HepG2 (cell line): ENCODE measurements around the gene ZNF700. TPM values are rescaled to one million over a fixed set of nuclear protein-coding genes. Genes with fewer than 3 reads are reported as not detected.

ENCODE experiments used
- ATF3 ChIP-seq: sonication (generic); formaldehyde crosslinking; IDR thresholded peaks from 2 replicates; pipeline ENCODE4 v1.4.0; 2020; ENCODE audit warnings: missing genetic modification reagents
- CREB3 ChIP-seq: sonication (generic); formaldehyde crosslinking; IDR thresholded peaks from 2 replicates; pipeline ENCODE4 v1.5.0; 2020; ENCODE audit warnings: missing genetic modification reagents
- FUBP1 ChIP-seq: sonication (generic); formaldehyde crosslinking; IDR thresholded peaks from 2 replicates; pipeline ENCODE4 v1.5.1; 2020; ENCODE audit warnings: missing genetic modification reagents, mild to moderate bottlenecking, borderline replicate concordance
- HNRNPL ChIP-seq: fragments of 200-400 bp; formaldehyde crosslinking; IDR thresholded peaks from 2 replicates; pipeline ENCODE4 v1.6.1; 2017; ENCODE audit warnings: mild to moderate bottlenecking, low read depth, low read length
- IKZF4 ChIP-seq: sonication (generic); formaldehyde crosslinking; IDR thresholded peaks from 2 replicates; pipeline ENCODE4 v1.5.1; 2020; ENCODE audit warnings: borderline replicate concordance, mild to moderate bottlenecking, low read depth, missing genetic modification reagents; ENCODE audit errors: not compliant biosample characterization
- ISL2 ChIP-seq: sonication (generic); formaldehyde crosslinking; IDR thresholded peaks from 2 replicates; pipeline ENCODE4 v1.5.0; 2020; ENCODE audit warnings: missing genetic modification reagents
- KDM2A ChIP-seq: sonication (generic); formaldehyde crosslinking; IDR thresholded peaks from 2 replicates; pipeline ENCODE4 v1.4.0; 2020; ENCODE audit warnings: low read depth, missing genetic modification reagents, borderline replicate concordance
- YEATS2 ChIP-seq: sonication (generic); formaldehyde crosslinking; IDR thresholded peaks from 2 replicates; pipeline ENCODE4 v1.4.0; 2020; ENCODE audit warnings: missing genetic modification reagents, borderline replicate concordance
- ZBED4 ChIP-seq: sonication (generic); formaldehyde crosslinking; IDR thresholded peaks from 2 replicates; pipeline ENCODE4 v1.4.0; 2020; ENCODE audit warnings: missing genetic modification reagents, borderline replicate concordance
- ZBTB1 ChIP-seq: sonication (generic); formaldehyde crosslinking; IDR thresholded peaks from 2 replicates; pipeline ENCODE4 v1.4.0; 2020; ENCODE audit warnings: missing genetic modification reagents, borderline replicate concordance
- ZNF138 ChIP-seq: sonication (generic); formaldehyde crosslinking; IDR thresholded peaks from 2 replicates; pipeline ENCODE4 v1.5.0; 2020; ENCODE audit warnings: mild to moderate bottlenecking, low read depth, missing genetic modification reagents
- ZNF17 ChIP-seq: sonication (generic); formaldehyde crosslinking; IDR thresholded peaks from 2 replicates; pipeline ENCODE4 v1.5.0; 2020; ENCODE audit warnings: mild to moderate bottlenecking, missing genetic modification reagents
- ZNF274 ChIP-seq: sonication (generic); formaldehyde crosslinking; IDR thresholded peaks from 2 replicates; pipeline ENCODE4 v1.5.1; 2020; ENCODE audit warnings: mild to moderate bottlenecking, missing genetic modification reagents
- ZNF335 ChIP-seq: sonication (generic); formaldehyde crosslinking; IDR thresholded peaks from 2 replicates; pipeline ENCODE4 v1.4.0; 2020; ENCODE audit warnings: missing genetic modification reagents
- ZNF503 ChIP-seq: sonication (generic); formaldehyde crosslinking; IDR thresholded peaks from 2 replicates; pipeline ENCODE4 v1.4.0; 2020; ENCODE audit warnings: missing genetic modification reagents
- ZNF782 ChIP-seq: sonication (generic); formaldehyde crosslinking; IDR thresholded peaks from 2 replicates; pipeline ENCODE4 v1.4.0; 2020; ENCODE audit warnings: missing genetic modification reagents, mild to moderate bottlenecking, borderline replicate concordance
- ZNF784 ChIP-seq: sonication (generic); formaldehyde crosslinking; IDR thresholded peaks from 2 replicates; pipeline ENCODE4 v1.5.1; 2020; ENCODE audit warnings: missing genetic modification reagents, mild to moderate bottlenecking, borderline replicate concordance
- polyA plus RNA-seq, 8 experiments: library from polyadenylated mRNA; depleted of rRNA in 3 of 8; stranded (reverse) in 7 of 8; unstranded in 1 of 8; fragments of >200 nt; fragmentation: Illumina TruSeq in 4 of 8; extraction: Trizol in 4 of 8; gene quantifications; 2 replicates each; pipeline versions ENCODE4 v1.2.1 to v1.2.3, GENCODE V29; 2011 to 2016; ENCODE audit warnings: low read depth in 4 of 8, missing spikeins in 1 of 8, mixed read lengths in 1 of 8; ENCODE audit not compliant: insufficient read depth in 1 of 8
- total RNA-seq, 5 experiments: library from RNA; depleted of rRNA; stranded (reverse); fragments of >200 nt; fragmentation: Illumina TruSeq; extraction: Trizol; gene quantifications; 2 replicates each; pipeline ENCODE4 v1.2.3, GENCODE V29; 2016; ENCODE audit warnings: low read depth in 1 of 5

ZNF700 gene
- total and polyA plus RNA-seq, 2 of the 13 experiments (the other 11 are each of a cell fraction or from before 2014, with no cell fraction given): 6.0 to 12.8 TPM

- TF ChIP-seq ZNF138 (CRISPR knock-in tag) (peak; percentile 70; the same call in 1 of the 2 replicates), ATF3 (CRISPR knock-in tag) (no peak), ZNF17 (CRISPR knock-in tag) (no peak), IKZF4 (CRISPR knock-in tag) (peak; percentile 91), HNRNPL (no peak), YEATS2 (CRISPR knock-in tag) (no peak), ISL2 (CRISPR knock-in tag) (0 out of 2 replicates have a peak, but pooled peaks have one; percentile 8), ZNF784 (CRISPR knock-in tag) (peak; percentile 26; the same call in 1 of the 2 replicates), ZBED4 (CRISPR knock-in tag) (peak; percentile 77), FUBP1 (CRISPR knock-in tag) (peak; percentile 77; the same call in 1 of the 2 replicates), CREB3 (CRISPR knock-in tag) (peak; percentile 48; the same call in 1 of the 2 replicates), ZNF274 (CRISPR knock-in tag) (peak; percentile 93), KDM2A (peak; percentile 76), ZNF335 (CRISPR knock-in tag) (peak; percentile 73; the same call in 1 of the 2 replicates), ZNF503 (peak; percentile 2; the same call in 1 of the 2 replicates), ZNF782 (0 out of 2 replicates have a peak, but pooled peaks have one; percentile 55), ZBTB1 (peak; percentile 79; the same call in 1 of the 2 replicates)
Measured at GRCh38 chr19:11887611-11888531, 37.0 kb upstream of the ZNF700 start, which contains the start of gene ZNF69 (continued).
